Glutamatergic neuron (in vitro differentiated cells): ENCODE results near the gene AP5B1. TPM values are rescaled to one million over a fixed set of nuclear protein-coding genes. Genes with fewer than 3 reads are reported as not detected.
A peak's percentile ranks its signal among the peaks of the same experiment; 100 is the strongest.

Experiments used
- DNase-seq: peaks from one replicate; pipeline ENCODE4 v3.0.0; 2022
- H3K27ac Mint-ChIP-seq: one replicate; pipeline ENCODE4 v1.8.0; 2020; ENCODE audit warnings: mild to moderate bottlenecking, mixed read lengths, inconsistent platforms; ENCODE audit not compliant: unreplicated experiment
- H3K27me3 Mint-ChIP-seq: one replicate; pipeline ENCODE4 v1.8.0; 2020; ENCODE audit warnings: mild to moderate bottlenecking, moderate library complexity, mixed read lengths, inconsistent platforms; ENCODE audit not compliant: unreplicated experiment
- H3K36me3 Mint-ChIP-seq: one replicate; pipeline ENCODE4 v1.8.0; 2020; ENCODE audit warnings: mild to moderate bottlenecking, mixed read lengths, inconsistent platforms; ENCODE audit not compliant: unreplicated experiment
- H3K4me1 Mint-ChIP-seq: one replicate; pipeline ENCODE4 v1.8.0; 2020; ENCODE audit warnings: mild to moderate bottlenecking, low read depth, mixed read lengths, inconsistent platforms; ENCODE audit not compliant: unreplicated experiment
- H3K4me3 Mint-ChIP-seq: one replicate; pipeline ENCODE4 v1.8.0; 2020; ENCODE audit warnings: mild to moderate bottlenecking, mixed read lengths, inconsistent platforms; ENCODE audit not compliant: unreplicated experiment
- H3K9me3 Mint-ChIP-seq: one replicate; pipeline ENCODE4 v1.8.0; 2020; ENCODE audit warnings: mild to moderate bottlenecking, moderate library complexity, mixed read lengths, inconsistent platforms; ENCODE audit not compliant: unreplicated experiment
- total RNA-seq: library from RNA; stranded (reverse); fragmentation: NEBNext Ultra II Directional; extraction: Animal tissue kit (Norgen Biotek cat#: 25700); gene quantifications from one replicate; pipeline ENCODE4 v1.2.1, GENCODE V29; 2021; ENCODE audit not compliant: unreplicated experiment
- TF ChIP-seq, protein P1 (sequence below): fragments of 200-600 bp; sonication (generic); IDR thresholded peaks from one replicate; pipeline ENCODE4 v1.5.0; 2021; ENCODE audit not compliant: partially characterized antibody, unreplicated experiment

AP5B1 gene
- total RNA-seq, 1 donor from 2014 or later, result 13.2 TPM

DNA sequence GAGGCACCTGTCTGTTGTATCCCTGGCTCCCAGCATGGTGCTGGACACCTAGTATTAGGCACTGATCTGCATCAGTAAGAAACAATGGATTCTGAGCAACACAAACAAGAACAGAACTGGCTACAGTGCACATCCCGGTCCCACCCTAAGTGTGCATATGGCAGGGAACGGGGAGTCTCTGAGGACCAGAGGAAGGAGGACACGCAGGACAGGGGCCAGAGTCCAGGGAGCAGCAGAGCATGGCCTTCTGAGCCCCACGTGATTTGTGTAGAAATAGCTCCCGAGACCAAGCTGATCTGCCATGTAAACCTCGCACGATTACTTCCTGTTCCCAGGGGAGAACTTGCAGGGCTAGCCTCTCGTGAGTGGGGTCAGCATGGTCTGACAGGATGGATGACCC lies 40.3 kb upstream of the AP5B1 start:
- H3K9me3 Mint-ChIP-seq, result peaks cover 5% of the 10 kb centered on the region
- peaks cover 5% of the 10 kb centered on the region for H3K36me3 Mint-ChIP-seq
- peaks cover 1% of the 10 kb centered on the region for H3K27me3 Mint-ChIP-seq
- H3K4me1 Mint-ChIP-seq, result peaks cover 5% of the 10 kb centered on the region
- no peak for DNase-seq
- H3K27ac Mint-ChIP-seq, result no peak overlapping the region
- TF ChIP-seq, protein P1, sequence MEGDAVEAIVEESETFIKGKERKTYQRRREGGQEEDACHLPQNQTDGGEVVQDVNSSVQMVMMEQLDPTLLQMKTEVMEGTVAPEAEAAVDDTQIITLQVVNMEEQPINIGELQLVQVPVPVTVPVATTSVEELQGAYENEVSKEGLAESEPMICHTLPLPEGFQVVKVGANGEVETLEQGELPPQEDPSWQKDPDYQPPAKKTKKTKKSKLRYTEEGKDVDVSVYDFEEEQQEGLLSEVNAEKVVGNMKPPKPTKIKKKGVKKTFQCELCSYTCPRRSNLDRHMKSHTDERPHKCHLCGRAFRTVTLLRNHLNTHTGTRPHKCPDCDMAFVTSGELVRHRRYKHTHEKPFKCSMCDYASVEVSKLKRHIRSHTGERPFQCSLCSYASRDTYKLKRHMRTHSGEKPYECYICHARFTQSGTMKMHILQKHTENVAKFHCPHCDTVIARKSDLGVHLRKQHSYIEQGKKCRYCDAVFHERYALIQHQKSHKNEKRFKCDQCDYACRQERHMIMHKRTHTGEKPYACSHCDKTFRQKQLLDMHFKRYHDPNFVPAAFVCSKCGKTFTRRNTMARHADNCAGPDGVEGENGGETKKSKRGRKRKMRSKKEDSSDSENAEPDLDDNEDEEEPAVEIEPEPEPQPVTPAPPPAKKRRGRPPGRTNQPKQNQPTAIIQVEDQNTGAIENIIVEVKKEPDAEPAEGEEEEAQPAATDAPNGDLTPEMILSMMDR, result no peak
- no peak overlapping the region for H3K4me3 Mint-ChIP-seq

DNA sequence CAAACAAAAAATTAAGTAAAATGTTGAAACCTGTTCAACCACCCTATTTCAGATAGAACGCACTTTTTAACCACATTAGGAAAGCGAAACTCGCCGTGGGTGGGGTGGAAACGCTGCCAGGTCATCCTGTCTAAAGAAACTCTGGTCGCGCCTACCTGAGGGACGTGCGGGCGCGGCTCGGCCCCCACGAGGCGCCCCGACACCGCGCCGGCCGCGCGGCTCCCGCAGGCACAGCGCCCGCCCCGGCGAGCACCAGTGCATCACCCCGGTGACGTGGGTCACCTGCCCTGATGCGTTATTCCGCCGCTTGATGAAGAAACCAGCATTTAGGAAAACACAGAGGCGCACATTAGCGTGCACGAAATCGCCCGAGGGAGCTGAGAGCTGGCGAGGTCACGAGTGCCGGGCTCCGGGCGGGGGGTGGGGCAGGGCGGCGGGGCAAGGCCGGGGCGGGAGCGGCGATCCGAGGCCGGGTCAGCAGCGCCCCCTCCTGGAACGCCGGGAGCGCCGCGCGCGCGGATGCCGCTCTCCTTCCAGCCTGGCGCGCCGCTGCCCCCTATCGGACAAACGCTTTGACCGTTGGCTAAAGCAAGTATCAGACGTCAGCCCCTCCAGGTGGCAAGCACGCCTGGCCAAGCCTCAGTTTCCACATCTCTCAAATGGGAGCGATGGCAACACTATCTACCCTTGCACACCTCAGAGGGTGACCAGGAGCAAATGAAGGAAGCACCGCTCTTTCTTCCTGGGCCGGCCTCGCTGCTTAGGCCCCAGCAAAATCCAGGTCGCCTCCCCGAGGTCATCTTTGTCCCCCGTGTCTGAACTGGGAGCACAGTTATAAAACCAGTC lies 37.3 kb upstream of the AP5B1 start:
- Mint-ChIP-seq H3K27me3 (no peaks in the 10 kb centered on the region), H3K9me3 (peaks cover 5% of the 10 kb centered on the region), H3K36me3 (peaks cover 5% of the 10 kb centered on the region), H3K4me1 (peaks cover 9% of the 10 kb centered on the region), H3K27ac (peak overlapping the region; percentile 62), H3K4me3 (peak overlapping the region; percentile 83)
- peak; percentile 98 for DNase-seq
- TF ChIP-seq, protein P1, result peak; percentile 99

DNA sequence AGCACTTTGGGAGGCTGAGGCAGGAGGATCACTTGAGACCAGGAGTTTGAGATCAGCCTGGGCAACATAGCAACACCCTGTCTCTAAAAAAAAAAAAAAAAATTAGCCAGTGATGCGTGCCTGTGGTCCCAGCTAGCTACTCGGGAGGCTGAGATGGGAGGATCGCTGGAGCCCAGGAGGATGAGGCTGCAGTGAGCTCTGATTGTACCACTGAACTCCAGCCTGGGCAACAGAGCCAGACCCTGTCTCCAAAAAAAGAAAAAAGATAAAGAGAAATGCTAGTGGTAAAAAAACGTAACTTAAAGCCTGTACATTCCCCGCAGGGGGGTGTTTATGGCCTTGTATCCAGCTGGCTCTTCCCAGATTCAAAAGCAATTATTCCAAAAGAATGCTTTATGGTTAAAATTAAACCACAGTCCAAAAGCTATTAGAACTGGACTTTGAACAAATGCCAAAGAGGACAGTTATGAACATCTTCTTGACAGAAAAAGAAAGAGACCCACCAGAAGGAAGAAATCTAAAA lies 36.6 kb upstream of the AP5B1 start:
- DNase-seq, result no peak
- Mint-ChIP-seq H3K27ac (peak overlapping the region; percentile 62), H3K36me3 (peaks cover 5% of the 10 kb centered on the region), H3K4me3 (peak overlapping the region; percentile 83), H3K27me3 (no peaks in the 10 kb centered on the region), H3K4me1 (peaks cover 10% of the 10 kb centered on the region), H3K9me3 (peaks cover 6% of the 10 kb centered on the region)
- TF ChIP-seq, protein P1, result no peak

DNA sequence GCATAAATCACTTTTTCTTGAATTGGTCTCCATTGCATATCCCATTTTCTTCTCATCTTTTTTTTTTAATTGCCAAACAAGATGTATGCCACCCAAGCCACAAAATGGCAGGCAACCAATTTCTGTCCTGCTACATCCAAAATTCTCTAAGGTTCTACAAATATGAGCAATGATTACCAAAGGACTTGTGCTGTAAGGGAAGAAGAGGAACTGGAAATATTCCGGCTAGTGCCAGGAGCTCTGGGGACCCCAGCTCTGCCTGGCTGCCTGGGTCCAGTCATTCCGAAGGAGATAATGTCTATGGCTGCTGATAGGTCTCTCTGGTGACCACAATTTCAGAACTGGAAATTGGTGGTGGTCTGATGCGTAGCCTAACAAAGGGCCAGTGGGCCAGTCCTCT lies 35.9 kb upstream of the AP5B1 start:
- Mint-ChIP-seq H3K4me3 (peak overlapping the region; percentile 83), H3K4me1 (peaks cover 17% of the 10 kb centered on the region), H3K27me3 (peaks cover 4% of the 10 kb centered on the region), H3K36me3 (peaks cover 5% of the 10 kb centered on the region), H3K27ac (no peak overlapping the region), H3K9me3 (peaks cover 7% of the 10 kb centered on the region)
- no peak for DNase-seq
- TF ChIP-seq, protein P1, result no peak

DNA sequence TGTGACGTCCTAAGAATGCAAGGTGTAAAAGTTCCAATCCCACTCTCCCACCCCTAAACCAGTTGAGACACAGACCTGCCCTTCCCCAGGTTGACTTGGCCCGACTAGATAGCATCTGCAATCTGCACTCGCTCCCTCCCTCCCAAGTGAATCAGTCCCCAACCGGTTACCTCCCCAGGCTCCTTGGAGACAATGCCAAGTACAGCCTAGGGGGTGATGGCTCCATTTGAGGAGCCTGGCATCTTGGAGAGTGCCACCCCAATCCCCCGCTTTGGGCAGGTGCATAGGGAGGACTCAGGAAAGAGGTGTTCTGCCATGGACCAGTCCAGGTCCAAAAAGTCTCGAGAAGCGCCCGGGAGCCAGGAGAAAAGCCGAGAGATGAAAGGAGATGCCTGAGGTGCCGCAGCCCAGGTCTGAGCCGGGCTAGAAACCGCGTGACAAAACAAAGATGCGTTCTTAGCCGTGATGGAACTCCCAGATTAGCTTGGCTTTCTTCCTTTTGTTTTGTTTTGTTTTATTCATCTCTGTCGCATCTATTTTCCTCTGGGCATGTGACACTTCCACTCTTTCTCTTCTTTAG lies 34.3 kb upstream of the AP5B1 start:
- TF ChIP-seq, protein P1, result no peak
- H3K4me1 Mint-ChIP-seq, result peaks cover 24% of the 10 kb centered on the region
- H3K27ac Mint-ChIP-seq, result no peak overlapping the region
- H3K9me3 Mint-ChIP-seq, result peaks cover 13% of the 10 kb centered on the region
- H3K27me3 Mint-ChIP-seq, result peaks cover 4% of the 10 kb centered on the region
- H3K4me3 Mint-ChIP-seq, result no peak overlapping the region
- no peak for DNase-seq
- peaks cover 5% of the 10 kb centered on the region for H3K36me3 Mint-ChIP-seq
